Neural cell (in vitro differentiated cells): Measurements from ENCODE around the gene CASTOR1.

Experiments used
- CTCF ChIP-seq: fragments of 450-650 bp; IDR thresholded peaks from 2 replicates; pipeline ENCODE4 v1.5.1; 2014; ENCODE audit warnings: antibody characterized with exemption, mild to moderate bottlenecking, moderate library complexity; ENCODE audit not compliant: poor library complexity, severe bottlenecking
- EZH2 ChIP-seq: fragments of 200-600, 300-800 bp; shearing (Covaris generic), sonication (generic); IDR thresholded peaks from 2 replicates; pipeline ENCODE4 v1.6.1; 2014; ENCODE audit warnings: antibody characterized with exemption, low read length, borderline replicate concordance, mild to moderate bottlenecking; ENCODE audit not compliant: insufficient read depth, poor library complexity, severe bottlenecking
- POLR2AphosphoS5 ChIP-seq: IDR thresholded peaks from 2 replicates; pipeline ENCODE4 v1.6.1; 2012

- TF ChIP-seq POLR2AphosphoS5 (no peak), EZH2 (no peak), CTCF (no peak)
Measured at GRCh38 chr22:30251711-30252110, 37.6 kb downstream of the CASTOR1 start.
